Thyroid gland (tissue), 4 donors: ENCODE results near the gene CDH4.

Experiments used
- POLR2A ChIP-seq, 2 donors: fragments of 450-650 bp; IDR thresholded peaks; one replicate each; pipeline ENCODE4 v1.6.1; 2017; ENCODE audit warnings: antibody characterized with exemption in 2 of 2, mild to moderate bottlenecking in 2 of 2, moderate library complexity in 1 of 2
- TF ChIP-seq, protein P1 (sequence below), 6 experiments: fragments of 200-600 bp in 3 of 6; fragments of 450-650 bp in 3 of 6; sonication (generic) in 3 of 6; IDR thresholded peaks; one replicate each; pipeline ENCODE4 v1.5.1; 2016 to 2019; ENCODE audit warnings: antibody characterized with exemption in 6 of 6, mild to moderate bottlenecking in 2 of 6, inconsistent platforms in 1 of 6, moderate library complexity in 1 of 6

GRCh38 chr20:61587681-61588289 is 335.7 kb downstream of the CDH4 start:
- TF ChIP-seq, protein P1, sequence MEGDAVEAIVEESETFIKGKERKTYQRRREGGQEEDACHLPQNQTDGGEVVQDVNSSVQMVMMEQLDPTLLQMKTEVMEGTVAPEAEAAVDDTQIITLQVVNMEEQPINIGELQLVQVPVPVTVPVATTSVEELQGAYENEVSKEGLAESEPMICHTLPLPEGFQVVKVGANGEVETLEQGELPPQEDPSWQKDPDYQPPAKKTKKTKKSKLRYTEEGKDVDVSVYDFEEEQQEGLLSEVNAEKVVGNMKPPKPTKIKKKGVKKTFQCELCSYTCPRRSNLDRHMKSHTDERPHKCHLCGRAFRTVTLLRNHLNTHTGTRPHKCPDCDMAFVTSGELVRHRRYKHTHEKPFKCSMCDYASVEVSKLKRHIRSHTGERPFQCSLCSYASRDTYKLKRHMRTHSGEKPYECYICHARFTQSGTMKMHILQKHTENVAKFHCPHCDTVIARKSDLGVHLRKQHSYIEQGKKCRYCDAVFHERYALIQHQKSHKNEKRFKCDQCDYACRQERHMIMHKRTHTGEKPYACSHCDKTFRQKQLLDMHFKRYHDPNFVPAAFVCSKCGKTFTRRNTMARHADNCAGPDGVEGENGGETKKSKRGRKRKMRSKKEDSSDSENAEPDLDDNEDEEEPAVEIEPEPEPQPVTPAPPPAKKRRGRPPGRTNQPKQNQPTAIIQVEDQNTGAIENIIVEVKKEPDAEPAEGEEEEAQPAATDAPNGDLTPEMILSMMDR (IDR thresholded peaks at IDR 0.05) = no peak
- no peak for TF ChIP-seq POLR2A (IDR thresholded peaks at IDR 0.05)
